GM19025 (cell line): ENCODE measurements around the gene ADORA2A.

Experiments used
- ATAC-seq: cut with Tn5 transposase; IDR thresholded peaks from one replicate; pipeline ENCODE4 v1.9.1; 2021; ENCODE audit warnings: mild to moderate bottlenecking, low read depth, moderate library complexity; ENCODE audit not compliant: unreplicated experiment

The ADORA2A gene

DNA sequence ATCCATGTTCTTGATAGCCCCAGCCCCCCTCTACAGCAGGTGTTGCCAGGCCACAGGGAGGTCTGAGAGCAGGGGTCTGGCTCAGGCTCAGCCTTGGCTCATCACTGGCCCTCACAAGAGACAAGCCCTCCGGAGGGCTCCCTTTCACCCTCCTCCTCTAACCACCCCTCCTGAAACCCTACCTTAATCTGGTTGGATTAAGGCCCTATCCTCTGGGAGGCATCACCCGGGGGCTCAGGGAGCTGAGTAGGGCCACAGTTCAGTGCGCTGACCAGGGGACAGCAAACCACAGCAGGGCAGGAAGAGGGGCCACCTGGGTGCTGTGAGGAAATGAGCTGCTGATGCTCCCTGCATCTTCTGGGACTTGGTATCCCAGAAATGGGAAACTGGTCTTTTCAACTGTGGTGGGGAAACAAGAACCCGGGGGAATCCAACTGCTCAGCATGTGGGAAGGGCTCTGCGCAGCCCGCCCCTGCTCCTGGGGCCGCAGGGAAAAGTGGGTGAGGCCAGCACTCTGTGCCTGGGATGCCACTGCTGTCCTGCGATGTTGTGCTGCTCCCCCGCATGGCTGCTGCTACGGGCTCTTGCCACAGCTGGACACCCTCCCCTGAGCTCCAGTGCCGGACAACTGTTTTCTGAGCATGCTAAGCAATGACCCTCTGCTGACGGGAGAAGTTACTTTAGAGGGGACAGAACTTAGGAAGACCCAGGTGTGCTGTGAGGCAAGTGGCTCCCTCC, 17.5 kb downstream of the ADORA2A start:
- ATAC-seq: no peak

GRCh38 chr22:24445481-24446259, 18.3 kb downstream of the ADORA2A start:
- no peak for ATAC-seq

DNA sequence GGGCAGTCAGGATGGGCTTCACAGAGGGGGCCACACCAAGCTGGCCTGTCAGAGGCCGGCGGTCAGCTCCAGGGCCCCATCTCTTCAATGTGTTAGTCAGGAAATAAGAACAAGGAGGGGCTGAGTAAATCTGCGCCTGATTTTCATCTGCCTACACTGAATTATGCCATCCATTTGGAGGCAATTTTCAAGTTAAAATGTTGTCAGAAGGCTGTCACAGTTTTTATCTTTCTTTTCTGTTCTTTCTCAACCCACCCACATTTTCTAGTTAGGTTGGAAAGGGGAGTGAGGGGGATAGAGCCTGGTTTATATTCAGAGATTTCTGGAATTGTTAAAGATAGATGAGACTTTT, 18.8 kb downstream of the ADORA2A start:
- ATAC-seq: no peak

DNA sequence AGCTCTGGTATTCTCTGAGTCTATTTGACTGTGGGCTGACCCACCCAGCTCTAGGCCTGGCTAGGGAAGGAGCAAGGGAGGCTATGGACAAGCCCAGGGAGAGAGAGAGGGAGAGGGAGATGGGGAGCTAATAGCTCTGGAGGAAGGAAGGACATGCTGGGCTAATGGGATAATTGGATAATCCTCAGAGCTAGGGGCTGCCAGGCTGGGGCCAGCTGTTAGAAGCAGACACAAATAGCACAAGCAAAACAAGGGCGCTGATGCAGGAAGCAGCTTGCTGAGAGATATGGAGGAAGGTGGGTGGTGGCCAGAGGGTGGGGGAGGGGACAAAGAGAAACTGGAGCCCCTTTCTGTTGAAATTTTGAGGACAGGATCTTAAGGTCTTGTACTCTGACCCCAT, 23.2 kb downstream of the ADORA2A start:
- ATAC-seq: no peak

DNA sequence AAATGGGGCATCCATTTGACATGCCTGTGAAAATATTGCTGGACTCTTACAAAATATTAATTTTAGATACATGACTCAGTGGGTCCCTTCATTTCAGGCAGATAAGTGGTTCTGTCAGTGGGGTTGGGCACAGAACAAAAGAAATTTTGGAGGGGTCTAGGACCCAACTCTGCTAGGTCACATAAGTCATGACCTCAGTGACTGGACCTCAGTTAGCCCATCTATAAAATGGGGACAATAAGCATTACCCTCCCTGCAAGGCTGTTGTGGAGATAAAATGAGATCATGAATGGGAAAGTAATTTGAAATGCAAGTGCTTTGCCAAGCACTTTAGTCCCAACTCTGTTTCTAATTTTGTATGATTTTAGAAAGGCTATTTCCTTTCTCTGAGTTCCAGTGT, 23.8 kb downstream of the ADORA2A start:
- ATAC-seq: no peak

GRCh38 chr22:24453853-24454252, 26.5 kb downstream of the ADORA2A start:
- no peak for ATAC-seq

DNA sequence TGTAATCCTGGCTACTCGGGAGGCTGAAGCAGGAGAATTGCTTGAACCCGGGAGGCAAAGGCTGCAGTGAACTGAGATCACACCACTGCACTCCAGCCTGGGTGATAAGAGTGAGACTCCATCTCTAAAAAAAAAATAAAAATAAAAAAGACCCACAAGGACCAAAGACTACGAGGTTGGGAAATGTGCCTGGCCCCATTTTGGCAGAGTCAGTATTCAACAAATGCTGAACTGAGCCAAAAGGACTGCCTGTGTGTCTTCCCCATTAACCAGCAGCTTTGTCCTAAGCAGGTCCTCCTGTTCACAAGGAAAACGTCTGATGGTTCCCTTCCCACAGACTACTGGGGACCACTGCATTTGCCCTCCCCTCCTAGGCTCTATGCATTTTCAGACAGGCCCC, 27.6 kb downstream of the ADORA2A start:
- ATAC-seq: no peak

DNA sequence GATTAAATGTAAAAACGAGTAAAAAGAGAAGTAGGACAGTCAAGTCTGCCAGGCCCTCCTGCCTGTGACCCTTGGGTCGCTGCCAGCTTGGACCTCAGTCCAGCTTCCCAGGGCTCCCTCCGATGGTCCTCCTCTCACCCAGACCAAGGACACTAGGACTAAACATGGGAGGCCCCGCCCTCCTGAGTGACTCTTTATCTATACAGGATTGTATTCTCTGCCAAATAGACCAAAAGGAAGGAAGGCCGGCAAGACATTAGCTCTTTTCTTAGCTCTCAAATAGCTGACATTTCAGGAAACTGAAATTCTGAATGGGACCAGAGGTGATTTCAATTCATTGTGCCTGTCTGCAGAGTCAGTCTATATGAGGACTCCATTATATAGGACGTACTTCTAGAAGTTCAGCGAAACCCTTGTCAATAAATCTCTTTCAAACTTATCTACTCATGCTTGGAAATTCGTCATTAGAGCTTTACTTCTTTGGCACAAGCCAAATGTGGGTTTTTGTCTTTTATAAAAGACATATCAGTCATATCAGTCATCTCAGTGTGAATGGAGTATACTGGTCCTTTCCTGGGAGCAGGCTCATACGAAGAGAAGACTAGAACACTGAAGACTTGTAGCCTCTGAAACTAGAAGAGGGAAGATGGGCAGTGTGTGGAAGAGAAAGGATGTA, 28.5 kb downstream of the ADORA2A start:
- ATAC-seq: no peak

- ATAC-seq: no peak
Observed at GRCh38 chr22:24457894-24458420, 30.6 kb downstream of the ADORA2A start.

- no peak for ATAC-seq
Observed at GRCh38 chr22:24459911-24460310, 32.5 kb downstream of the ADORA2A start.

GRCh38 chr22:24460418-24461089, 33.2 kb downstream of the ADORA2A start:
- ATAC-seq: no peak

DNA sequence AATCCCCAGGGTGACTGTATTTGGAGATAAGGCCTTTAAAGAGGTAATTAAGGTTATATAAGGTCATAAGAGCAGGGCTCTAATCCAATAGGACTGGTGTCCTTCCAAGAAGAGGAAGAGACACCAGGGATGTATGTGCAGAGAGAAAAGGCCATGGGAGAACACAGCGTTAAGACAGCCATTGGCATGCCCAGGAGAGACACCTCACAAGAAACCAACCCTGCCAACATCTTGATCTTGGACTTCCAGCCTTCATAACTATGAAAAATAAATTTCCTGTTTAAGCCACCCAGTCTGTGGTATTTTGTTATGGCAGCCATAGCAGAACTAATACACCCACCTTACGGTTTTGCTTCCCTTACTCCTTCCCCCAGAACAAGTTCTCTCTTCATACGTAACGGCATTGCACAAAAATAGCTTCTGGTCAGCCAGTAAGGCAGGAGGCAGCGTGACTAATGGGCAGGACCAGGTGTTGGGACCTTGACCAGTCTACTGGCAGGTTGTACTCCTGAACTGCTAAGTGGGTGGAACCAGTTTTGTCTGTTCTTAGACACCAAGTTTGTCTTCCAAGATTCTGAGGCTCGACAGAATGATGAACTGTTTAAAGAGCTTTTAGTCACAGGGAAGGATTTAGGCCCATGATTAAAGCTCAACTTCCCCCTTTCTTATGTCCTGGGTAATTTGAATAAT, 35.8 kb downstream of the ADORA2A start:
- no peak for ATAC-seq

- no peak for ATAC-seq
Observed at GRCh38 chr22:24465566-24465965, 38.2 kb downstream of the ADORA2A start.

DNA sequence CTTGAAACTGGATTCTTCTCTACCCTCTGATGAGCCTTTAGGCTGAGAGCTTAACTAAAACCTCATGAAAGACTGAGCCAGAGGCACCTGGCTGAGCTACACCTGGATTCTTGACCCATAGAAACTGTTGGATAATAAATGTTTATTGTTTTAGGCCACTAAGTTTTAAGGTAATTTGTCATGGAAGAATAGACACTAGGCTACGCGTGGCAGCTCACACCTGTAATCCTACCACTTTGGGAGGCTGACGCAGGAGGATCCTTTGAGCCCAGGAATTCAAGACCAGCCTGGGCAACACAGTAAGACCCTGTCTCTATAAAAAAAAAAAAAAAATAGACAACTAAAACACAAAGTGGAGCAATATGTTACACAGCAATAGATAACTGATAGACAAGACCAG, 38.6 kb downstream of the ADORA2A start:
- ATAC-seq: no peak

GRCh38 chr22:24466716-24467328, 39.4 kb downstream of the ADORA2A start:
- no peak for ATAC-seq

GRCh38 chr22:24467340-24467739, 39.9 kb downstream of the ADORA2A start:
- ATAC-seq: no peak

DNA sequence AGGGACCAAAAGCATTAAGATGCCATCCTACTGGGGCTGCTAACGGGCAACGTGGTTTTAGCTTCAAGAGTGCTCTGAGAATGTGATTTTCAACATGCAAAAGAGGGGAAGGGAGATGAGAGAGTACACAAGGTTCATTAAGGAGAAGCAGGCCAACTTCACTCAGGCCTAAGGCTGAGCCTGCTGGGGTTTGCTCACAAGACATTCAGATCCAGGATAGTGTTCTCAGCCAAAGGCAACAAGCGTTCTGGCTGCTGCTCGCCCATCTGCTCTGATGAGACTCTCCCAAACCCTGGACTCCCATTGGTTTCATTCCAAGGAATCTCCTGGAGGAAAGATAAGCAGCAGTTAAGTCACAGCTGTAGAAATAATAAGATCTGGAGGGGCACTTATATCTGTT, 44.2 kb downstream of the ADORA2A start:
- ATAC-seq: no peak

GRCh38 chr22:24473284-24473683, 45.9 kb downstream of the ADORA2A start:
- no peak for ATAC-seq

GRCh38 chr22:24474221-24474620, 46.8 kb downstream of the ADORA2A start:
- no peak for ATAC-seq
